BE2C (cell line): ENCODE results near the gene ASAP3.
"Not testable (repeated sequence)": the region's sequence is repeated elsewhere in the genome, so short reads cannot be mapped to it uniquely, and the experiment has no call there.

Source experiments
- DNase-seq: peaks from one replicate; pipeline ENCODE4 v3.0.0-alpha.2; 2020
- H3K27me3 ChIP-seq: fragments of 250-450 bp; sonication (Bioruptor Pico); 2 replicates; pipeline ENCODE4 v1.5.1; 2020; ENCODE audit warnings: mild to moderate bottlenecking
- H3K36me3 ChIP-seq: fragments of 250-450 bp; sonication (Bioruptor Pico); 2 replicates; pipeline ENCODE4 v1.5.1; 2020; ENCODE audit warnings: mild to moderate bottlenecking
- H3K4me1 ChIP-seq: fragments of 250-450 bp; sonication (Bioruptor Pico); 2 replicates; pipeline ENCODE4 v1.5.1; 2020
- H3K4me3 ChIP-seq: 2 replicates; pipeline ENCODE4 v1.5.1; 2011; ENCODE audit warnings: low read depth, low read length
- H3K9me3 ChIP-seq: fragments of 250-450 bp; sonication (Bioruptor Pico); 2 replicates; pipeline ENCODE4 v1.5.1; 2020
- CTCF ChIP-seq: IDR thresholded peaks from 2 replicates; pipeline ENCODE4 v1.5.1; 2012; ENCODE audit warnings: mild to moderate bottlenecking, low read depth, low read length

Gene ASAP3

GRCh38 chr1:23517581-23517980 is 33.6 kb upstream of the ASAP3 start:
- Histone ChIP-seq H3K4me1 (no peaks in the 10 kb centered on the region), H3K4me3 (no peak overlapping the region), H3K27me3 (no peaks in the 10 kb centered on the region), H3K36me3 (peaks cover 6% of the 10 kb centered on the region), H3K9me3 (no peaks in the 10 kb centered on the region)
- TF ChIP-seq CTCF: no peak
- no peak for DNase-seq

GRCh38 chr1:23515905-23516304 is 31.9 kb upstream of the ASAP3 start:
- Histone ChIP-seq H3K36me3 (peaks cover 6% of the 10 kb centered on the region; the same call in 1 of the 2 replicates), H3K4me3 (no peak overlapping the region), H3K9me3 (no peaks in the 10 kb centered on the region), H3K27me3 (no peaks in the 10 kb centered on the region), H3K4me1 (no peaks in the 10 kb centered on the region)
- no peak for DNase-seq
- TF ChIP-seq CTCF: no peak

GRCh38 chr1:23514111-23514679 is 30.2 kb upstream of the ASAP3 start:
- Histone ChIP-seq H3K36me3 (peaks cover 6% of the 10 kb centered on the region; the same call in 1 of the 2 replicates), H3K9me3 (no peaks in the 10 kb centered on the region), H3K4me3 (no peak overlapping the region), H3K4me1 (no peaks in the 10 kb centered on the region), H3K27me3 (no peaks in the 10 kb centered on the region)
- no peak for DNase-seq
- TF ChIP-seq CTCF: no peak

GRCh38 chr1:23509896-23510295 is 25.9 kb upstream of the ASAP3 start:
- H3K4me3 ChIP-seq: no peak overlapping the region
- no peak for DNase-seq
- H3K27me3 ChIP-seq: no peaks in the 10 kb centered on the region
- TF ChIP-seq CTCF: no peak
- peaks cover 6% of the 10 kb centered on the region; the same call in 1 of the 2 replicates for H3K36me3 ChIP-seq
- no peaks in the 10 kb centered on the region for H3K9me3 ChIP-seq
- H3K4me1 ChIP-seq: no peaks in the 10 kb centered on the region

- no peak for TF ChIP-seq CTCF
- H3K27me3 ChIP-seq: no peaks in the 10 kb centered on the region
- H3K4me1 ChIP-seq: no peaks in the 10 kb centered on the region
- H3K9me3 ChIP-seq: no peaks in the 10 kb centered on the region
- H3K36me3 ChIP-seq: no peaks in the 10 kb centered on the region; the same call in 1 of the 2 replicates
- no peak for DNase-seq
- no peak overlapping the region for H3K4me3 ChIP-seq
Observed at GRCh38 chr1:23506376-23507107, 22.6 kb upstream of the ASAP3 start.

GRCh38 chr1:23505851-23506250 is 21.9 kb upstream of the ASAP3 start:
- no peak overlapping the region for H3K4me3 ChIP-seq
- no peaks in the 10 kb centered on the region; the same call in 1 of the 2 replicates for H3K36me3 ChIP-seq

GRCh38 chr1:23504156-23504555 is 20.2 kb upstream of the ASAP3 start:
- not testable (repeated sequence) for DNase-seq, H3K4me3 ChIP-seq, H3K36me3 ChIP-seq, H3K9me3 ChIP-seq, H3K27me3 ChIP-seq, H3K4me1 ChIP-seq

More at GRCh38 chr1:23505851-23506250, 21.9 kb upstream of the ASAP3 start:
- no peaks in the 10 kb centered on the region for H3K4me1 ChIP-seq
- no peaks in the 10 kb centered on the region for H3K27me3 ChIP-seq
- H3K9me3 ChIP-seq: no peaks in the 10 kb centered on the region
- TF ChIP-seq CTCF: no peak
- DNase-seq: no peak
